Skeletal muscle cell (primary cell): Measurements from ENCODE around the gene LRBA.

Experiments
- DNase-seq: peaks from one replicate; pipeline ENCODE4 v3.0.0-alpha.2; 2010; ENCODE audit warnings: low read depth
- H3K4me3 ChIP-seq: 2 replicates; pipeline ENCODE4 v1.5.1; 2011; ENCODE audit warnings: low read depth, mild to moderate bottlenecking, control low read depth, low read length, moderate library complexity

LRBA gene

DNA sequence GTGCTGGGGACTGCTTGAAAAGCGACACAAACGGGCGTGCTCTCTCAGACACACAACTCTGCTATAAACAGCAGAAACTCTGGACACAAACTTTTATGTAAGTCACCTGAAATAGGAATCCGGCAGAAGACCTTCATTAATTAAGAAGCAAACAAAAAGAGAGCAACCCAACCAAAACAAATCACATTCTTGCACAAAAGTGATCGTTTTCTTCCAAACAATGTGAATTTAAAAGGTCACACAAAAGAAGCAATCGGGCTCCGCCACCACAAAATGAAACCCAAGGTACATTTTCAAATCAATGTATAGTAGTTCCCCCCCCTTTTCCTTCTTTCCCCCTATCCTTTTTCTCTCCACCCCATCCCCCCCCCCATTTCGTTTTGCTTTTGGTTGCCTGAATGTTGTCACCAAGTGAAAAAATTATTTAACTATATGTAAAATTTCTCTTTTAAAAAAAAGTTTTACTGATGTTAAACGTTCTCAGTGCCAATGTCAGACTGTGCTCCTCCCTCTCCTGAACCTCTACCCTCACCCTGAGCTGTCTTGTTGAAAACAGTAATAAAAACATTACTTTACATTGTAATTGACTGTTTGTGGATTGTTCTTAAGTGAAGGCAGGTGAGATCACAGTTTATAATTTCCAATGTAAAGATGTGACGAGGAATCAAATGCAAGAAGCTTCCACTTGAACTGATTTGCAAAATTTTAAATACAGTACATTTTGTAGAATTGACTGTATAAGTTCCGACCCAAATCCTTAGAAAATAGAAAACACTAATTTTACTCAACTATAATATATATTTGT, 430.8 kb downstream of the LRBA start:
- no peak for DNase-seq
- H3K4me3 ChIP-seq, result peak overlapping the region; percentile 53

DNA sequence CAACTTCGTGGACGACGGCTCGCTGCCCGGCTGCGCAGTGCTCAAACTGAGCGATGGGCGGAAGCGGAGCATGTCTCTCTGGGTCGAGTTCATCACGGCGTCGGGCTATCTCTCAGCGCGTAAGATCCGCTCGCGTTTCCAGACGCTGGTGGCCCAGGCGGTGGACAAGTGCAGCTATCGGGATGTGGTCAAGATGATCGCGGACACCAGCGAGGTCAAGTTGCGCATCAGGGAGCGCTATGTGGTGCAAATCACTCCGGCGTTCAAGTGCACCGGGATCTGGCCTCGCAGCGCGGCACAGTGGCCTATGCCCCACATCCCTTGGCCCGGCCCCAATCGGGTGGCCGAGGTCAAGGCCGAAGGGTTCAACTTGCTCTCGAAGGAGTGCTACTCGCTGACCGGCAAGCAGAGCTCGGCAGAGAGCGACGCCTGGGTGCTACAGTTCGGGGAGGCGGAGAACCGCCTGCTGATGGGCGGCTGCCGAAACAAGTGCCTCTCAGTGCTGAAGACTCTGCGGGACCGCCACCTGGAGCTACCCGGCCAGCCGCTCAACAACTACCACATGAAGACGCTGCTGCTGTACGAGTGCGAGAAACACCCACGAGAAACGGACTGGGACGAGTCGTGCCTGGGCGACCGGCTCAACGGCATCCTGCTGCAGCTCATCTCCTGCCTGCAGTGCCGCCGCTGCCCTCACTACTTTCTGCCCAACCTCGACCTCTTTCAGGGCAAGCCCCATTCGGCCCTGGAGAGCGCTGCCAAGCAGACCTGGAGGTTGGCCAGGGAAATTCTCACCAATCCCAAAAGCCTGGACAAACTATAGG, 431.6 kb downstream of the LRBA start:
- peak overlapping the region; percentile 53 for H3K4me3 ChIP-seq

DNA sequence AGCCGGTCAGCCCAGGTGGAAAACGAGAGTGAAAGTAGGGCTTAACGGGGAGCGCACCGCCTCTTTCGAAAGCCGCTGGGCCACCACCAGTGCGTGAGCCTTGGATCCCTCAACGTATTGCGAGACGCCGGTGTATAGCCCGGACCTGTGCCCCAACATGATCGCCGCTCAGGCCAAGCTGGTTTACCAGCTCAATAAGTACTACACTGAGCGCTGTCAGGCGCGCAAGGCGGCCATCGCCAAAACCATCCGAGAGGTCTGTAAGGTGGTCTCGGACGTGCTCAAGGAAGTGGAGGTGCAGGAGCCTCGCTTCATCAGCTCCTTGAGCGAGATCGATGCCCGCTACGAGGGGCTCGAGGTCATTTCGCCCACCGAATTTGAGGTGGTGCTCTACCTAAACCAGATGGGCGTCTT, 432.2 kb downstream of the LRBA start:
- peak overlapping the region; percentile 53 for H3K4me3 ChIP-seq
- DNase-seq, result no peak

More for the DNA sequence above, 431.6 kb downstream of the LRBA start:
- DNase-seq, result no peak

DNA sequence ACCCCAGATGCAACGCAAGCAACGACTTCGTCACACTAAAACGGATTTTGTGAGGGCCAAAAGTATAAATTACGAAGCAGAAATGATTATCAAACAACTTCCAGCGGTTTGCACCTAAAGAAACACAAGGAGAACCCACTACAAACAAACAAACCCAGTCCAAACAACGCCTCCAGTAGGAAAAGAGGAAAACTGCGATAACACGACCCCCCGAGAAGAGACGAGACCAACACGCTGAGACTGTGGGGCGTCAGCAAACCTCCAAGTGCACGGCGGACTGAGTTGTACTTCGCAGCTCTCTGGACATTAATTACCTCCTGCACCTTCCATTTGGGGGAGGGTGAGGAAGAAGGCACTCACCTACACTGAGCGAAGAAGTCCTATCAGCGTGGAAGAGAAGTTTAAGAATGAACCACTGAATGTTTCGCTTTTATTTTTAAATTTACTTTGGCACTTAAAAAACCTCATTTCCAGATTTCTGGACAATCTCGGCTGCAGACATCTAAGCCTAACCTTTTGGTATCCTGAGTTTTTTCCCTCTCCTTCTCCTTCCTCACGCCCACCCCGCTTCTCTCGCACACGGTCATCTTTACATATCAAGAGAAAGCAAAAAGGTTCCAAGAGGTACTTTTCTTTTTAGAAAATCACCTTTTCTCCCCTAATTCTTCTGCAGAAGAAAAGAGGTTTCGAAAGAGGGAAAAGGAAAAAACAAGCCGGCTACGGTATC, 432.8 kb downstream of the LRBA start, which contains the start of gene MAB21L2:
Gene MAB21L2, plus strand, starts transcription at position 6 of the 727 bp plus-strand sequence. CDS start 879 bp downstream, outside the sequence.
- DNase-seq, result no peak
- H3K4me3 ChIP-seq, result peak within 1 kb of the TSS; percentile 53

DNA sequence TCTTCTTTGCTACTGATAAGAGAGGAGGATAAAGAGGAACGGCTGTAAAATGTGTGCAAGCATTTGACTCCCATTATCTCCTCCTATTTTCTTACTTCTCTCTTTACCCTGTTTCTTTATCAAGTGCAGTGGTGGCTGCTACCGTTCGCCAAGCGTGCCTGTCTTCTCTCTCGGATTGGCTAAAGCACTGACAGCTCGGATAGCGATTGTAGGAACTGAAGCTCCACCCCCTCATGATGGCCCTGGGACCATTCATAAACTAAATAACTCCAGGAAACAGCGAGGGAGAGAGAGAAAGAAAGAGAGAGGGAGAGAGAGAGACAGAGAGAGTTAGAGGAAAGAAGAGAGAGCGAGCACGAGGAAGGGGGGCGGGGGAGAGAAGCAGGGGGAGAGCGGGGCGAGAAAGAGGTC, 433.4 kb downstream of the LRBA start:
- DNase-seq, result peak; percentile 76
- peak overlapping the region; percentile 53 for H3K4me3 ChIP-seq

DNA sequence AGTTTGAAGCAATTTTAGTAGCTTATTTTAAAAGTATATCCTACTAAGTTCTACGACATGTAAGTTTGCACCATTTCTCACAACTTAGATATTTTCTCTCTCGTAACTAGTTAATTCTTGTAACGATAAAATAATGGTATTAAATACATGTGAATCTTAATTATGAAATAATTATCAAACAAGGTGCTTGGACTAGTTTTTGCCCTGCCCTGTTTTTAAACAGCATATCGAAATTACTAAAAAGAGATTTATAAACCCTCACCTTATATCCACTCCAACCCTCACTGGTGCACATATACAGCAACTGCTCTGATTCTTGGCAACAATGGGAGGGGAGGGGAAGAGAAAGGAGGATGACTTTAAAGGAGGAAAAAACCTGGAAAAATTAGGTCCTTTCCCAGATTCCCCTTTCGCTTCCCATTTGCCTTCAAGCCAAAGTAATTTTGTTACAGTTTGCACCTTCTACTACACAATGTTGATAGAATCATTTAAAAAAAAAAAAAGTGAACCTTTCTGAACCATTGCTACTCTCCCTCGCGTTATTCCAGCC, 434.0 kb downstream of the LRBA start:
- H3K4me3 ChIP-seq, result peak overlapping the region; percentile 53

DNA sequence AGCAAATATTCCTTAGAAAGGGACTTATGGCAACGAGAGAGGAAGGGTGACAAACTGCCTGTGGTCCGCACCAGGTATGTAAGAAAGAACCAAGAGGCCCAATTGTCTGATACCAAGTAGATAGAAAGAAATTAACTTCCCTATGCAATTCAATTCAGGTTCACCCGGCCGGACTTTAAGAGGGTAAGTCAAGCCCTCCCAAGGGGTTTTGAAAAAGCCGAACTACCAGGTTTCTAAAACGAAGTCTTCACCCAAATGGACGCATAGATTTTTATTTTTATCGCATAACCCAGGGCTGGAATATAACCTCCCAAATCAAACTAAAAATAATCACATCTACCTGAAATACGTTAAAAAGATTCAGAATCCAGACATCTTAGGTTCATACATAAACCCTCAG, 434.8 kb downstream of the LRBA start:
- DNase-seq, result no peak
- no peak overlapping the region for H3K4me3 ChIP-seq

More for the DNA sequence above, 434.0 kb downstream of the LRBA start:
- no peak for DNase-seq

DNA sequence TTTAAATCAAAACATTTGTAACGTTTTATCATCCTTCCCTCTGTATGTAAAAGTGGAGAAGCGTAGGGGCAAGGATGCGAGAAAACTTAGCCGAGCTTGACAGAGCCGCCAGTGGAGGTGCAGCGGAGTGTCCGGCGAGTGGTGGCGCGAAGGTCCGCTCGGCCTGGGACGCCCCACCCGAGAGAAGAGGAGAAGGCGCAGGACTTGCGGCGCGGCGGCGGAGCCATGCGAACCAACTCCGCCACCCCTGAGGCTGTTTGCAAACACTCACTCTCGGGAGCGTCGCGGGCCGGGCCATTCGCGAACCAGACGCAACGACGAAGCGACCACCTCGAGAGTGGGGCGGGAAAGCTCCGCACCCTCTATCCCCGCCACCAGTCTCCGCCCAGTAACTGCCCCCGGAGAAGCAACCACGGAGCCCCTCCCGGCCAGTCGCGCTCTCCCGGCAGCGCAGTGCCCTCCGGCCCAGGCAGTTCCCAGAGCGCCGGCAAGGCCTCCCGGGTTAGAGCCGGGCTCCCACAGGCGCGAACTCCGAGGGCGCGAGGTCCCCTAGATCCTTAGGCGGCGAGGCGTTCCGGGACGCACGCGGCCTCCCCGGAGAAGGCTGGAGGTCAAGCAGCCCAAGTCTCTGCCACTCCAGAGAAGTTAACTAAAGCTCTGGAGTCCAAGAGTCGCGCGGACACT, 435.4 kb downstream of the LRBA start:
- peak overlapping the region; percentile 51 for H3K4me3 ChIP-seq
- DNase-seq, result no peak

DNA sequence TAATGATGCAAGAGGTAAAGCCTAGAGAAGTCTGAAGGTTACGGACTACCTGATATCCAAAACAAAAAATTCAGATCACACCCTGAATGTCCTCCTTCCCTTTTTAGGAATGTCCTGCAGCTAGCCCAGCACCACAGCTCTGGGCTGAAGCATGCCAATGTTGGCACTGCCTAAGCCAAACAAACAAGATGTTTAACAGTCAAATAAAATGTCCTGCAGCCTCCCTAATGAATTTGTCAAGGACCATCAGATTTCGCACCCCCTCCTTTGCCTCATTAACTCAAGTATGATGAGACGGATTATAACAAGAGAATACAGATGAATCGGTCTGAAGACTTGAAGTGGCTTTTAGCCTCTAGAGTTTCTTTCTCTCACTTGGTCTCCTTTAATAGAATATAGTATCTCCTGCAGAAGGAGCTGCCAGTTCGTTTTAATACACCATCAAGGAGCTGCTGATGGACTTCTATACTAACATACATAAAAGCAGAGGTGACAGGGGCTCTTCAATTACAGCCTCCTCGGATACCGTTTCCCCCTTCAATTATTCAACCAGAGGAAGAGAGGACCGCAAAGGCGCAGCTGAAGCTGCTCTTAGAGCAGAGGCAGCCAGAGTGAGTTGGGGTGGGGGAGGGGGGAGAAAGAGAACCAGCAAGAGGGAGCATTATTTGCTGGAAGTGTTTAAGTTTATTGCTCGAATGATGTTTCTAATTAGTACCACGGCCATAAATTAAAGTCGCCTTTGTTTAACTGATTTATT, 436.2 kb downstream of the LRBA start:
- DNase-seq, result no peak
- H3K4me3 ChIP-seq, result peak overlapping the region; percentile 51

DNA sequence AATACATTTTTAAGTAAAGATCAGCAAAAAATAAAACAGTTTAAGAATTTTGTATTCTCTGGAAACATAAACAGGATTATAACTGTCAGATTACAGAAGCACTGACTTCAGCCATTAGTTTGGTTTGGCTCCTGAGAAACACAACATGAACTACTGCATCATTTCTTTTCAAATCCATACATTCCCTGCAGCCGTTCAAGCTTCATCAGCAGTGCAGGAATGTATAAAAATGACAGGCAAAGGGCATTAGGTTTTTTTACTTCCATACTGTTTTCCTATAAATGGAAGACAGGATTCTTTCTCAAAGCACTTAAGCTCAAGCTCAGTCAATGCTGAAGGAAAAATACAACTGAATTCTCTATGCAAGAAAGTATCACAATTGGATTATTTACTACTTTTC, 437.3 kb downstream of the LRBA start:
- no peak for DNase-seq
- H3K4me3 ChIP-seq, result no peak overlapping the region

DNA sequence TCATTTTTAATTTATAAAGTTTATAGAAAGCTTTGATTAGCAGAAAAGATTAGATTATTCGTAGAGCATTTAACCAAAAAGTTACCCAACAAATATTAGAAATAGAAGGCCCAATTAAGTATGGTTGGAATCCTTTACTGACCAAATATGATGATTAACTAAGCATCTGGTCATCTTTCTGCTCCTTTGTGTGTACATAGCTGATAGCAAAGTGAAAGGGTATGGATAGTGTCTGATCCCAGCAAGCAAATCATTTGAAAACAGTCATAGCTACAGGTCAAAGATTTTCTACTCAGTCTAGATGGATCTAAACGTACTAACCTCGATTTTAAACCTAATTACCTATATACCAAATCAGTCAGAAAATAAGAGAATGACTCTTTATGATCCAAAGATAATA, 440.4 kb downstream of the LRBA start:
- DNase-seq, result no peak
- no peak overlapping the region for H3K4me3 ChIP-seq

DNA sequence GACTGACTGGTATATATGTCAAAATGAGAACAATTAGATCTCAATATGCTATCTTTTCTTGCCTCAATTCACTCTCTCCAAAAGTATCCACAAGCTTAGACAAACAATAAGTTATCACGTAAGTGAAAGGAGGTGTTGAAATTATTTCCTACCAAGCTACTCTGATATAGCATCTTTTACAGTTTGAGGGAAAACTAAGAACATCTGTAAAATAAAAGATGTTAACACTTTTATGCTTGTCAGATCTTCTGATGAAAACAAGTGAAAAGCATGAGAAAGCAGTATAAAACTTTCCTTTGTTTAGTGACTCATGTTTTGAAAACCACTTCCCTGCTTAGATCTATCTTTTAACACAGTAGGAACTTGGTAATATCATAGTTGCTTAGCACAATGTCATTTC, 441.6 kb downstream of the LRBA start:
- H3K4me3 ChIP-seq, result no peak overlapping the region
- no peak for DNase-seq

DNA sequence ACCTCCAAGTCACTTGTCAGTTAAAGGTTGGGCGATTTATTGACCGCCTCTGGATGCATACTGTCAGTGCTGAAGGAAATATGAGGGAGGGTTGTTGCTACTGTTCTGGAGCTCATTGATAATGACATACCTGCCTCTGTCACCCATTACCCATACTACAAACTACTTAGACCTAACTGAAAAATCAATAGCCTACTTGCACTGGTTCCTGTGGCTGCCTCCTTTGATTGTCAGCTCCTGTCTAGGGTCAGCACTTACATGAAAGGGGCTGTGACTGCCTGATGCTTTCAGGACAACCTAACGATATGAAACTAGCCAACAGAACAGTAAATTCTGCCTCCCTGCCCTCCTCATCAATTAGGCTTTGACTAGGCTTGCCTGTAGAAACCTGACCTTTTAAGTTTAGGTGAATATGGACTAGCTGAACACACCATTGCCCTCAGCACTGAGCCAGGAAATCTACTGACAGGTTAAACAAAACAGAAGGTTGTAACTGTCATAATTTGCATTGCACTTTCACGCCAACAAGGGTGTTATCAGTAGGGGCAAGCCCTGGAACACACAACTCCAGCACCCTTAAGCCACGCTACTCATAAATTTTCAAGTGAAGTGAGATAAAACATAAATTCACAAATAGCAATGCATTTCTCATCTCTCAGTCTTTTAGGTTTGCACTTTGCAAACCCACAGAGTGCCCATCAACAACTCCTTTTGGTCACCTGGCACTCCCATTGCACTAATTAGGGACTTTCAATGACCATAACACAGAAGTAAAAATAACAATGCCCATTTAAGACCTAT, 442.2 kb downstream of the LRBA start:
- DNase-seq, result no peak

DNA sequence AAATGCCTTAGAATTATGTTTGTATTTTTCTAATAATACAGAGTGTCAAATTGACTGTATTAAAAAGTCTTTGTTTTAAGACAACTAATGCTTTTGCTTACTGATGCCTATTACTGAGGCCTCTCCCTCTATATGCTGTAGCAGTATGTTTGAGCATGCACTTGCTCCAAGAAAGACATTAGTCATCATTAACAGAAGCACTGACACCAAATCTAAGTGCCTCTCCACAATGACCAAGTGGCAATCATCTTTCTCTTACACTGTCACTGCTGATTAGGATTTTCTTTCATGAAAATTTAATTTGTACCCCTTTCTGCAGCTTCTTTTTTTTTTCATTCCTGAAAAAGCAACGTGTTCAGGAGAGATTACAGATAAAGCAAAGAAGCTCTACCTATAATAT, 444.2 kb downstream of the LRBA start:
- no peak for DNase-seq
- H3K4me3 ChIP-seq, result no peak overlapping the region

More for the DNA sequence above, 442.2 kb downstream of the LRBA start:
- H3K4me3 ChIP-seq, result no peak overlapping the region

DNA sequence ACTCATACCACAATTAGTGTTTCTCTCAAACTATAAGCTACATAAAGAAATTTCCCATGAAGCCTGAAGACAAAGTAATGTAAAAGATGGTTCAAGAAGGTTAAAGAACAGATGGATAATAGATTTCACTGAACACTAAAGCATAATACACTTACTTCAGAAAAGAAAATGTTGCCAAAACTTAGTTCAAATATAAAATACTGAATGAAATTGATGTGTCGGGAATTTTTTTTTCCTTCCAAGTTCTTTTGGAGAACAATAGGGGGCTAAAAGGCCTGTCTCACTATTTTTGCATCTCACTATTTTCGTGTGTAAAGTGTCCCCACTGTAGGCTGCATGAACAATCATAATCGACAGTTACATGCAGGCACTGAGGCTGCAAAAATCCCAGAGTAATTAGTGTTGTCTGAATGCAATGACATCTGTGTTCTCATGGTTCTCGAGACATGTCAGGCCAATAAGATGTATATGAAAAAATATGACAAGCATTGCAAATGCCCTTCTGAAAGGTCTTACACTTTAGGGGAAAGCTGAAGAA, 445.0 kb downstream of the LRBA start:
- no peak for DNase-seq
- H3K4me3 ChIP-seq, result no peak overlapping the region

DNA sequence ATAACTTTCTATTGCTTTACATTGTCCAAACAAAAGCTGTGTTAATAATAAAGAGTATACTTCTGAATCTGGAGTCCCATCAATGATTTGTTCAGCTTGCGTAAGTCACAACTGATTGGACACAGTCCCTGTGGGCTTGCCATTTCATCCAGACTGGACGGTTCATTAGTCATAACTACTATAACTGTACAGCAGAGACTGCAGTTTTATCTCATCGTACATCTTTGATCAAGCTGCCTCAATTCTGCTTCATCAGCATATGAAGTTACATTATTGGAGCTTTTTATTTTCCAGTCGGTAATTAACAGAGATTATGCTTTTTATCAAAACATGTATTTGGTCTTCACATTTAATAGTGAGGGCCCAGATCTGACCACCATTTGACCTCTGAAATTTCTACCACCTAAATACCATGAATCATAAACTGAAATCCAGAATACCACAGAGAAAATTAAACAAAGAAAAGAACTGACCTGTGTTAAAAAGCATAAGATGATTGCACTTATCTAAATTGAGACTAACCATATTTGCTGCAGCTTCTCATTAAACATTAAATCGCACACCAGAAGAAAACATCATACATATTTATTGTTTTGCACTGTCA, 445.6 kb downstream of the LRBA start:
- peak; percentile 43 for DNase-seq
- H3K4me3 ChIP-seq, result no peak overlapping the region

DNA sequence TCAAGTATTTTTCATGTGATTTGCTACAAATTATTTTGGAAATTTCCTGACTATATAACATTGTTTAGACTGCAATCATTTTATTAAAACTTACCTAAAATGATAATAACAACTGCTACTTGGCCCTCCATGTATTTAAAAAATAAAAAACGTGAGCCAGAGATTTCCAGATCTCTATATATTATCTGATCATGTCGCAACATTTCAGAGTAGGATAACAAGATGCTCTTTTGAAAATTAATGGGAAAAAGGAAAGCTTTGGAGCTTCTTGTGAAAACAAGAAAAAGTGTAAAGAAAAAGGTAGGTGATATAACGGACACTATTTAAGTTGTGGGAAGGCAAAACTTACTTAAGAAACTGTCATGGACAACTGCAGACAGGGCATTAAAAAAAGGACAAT, 448.0 kb downstream of the LRBA start:
- no peak overlapping the region for H3K4me3 ChIP-seq
- no peak for DNase-seq
